Lung (tissue), 12 donors: ENCODE results near the gene CEMP1. TPM values are rescaled to one million over a fixed set of nuclear protein-coding genes. Genes with fewer than 3 reads are reported as not detected.

ENCODE experiments used
- ATAC-seq: fragments of 200-7000 bp; cut with Tn5 transposase; one replicate; pipeline ENCODE4 v1.9.1; 2020; ENCODE audit warnings: moderate number of reproducible peaks; ENCODE audit not compliant: insufficient read depth, low FRiP score
- DNase-seq, 3 donors: peaks; one replicate each; pipeline ENCODE4 v3.0.0-alpha.2; 2013 to 2017
- H3K27ac ChIP-seq, 2 donors: one replicate each; pipeline ENCODE4 v1.5.1; 2013; ENCODE audit warnings: mild to moderate bottlenecking in 2 of 2, moderate library complexity in 2 of 2, control low read depth in 1 of 2, inconsistent platforms in 1 of 2, low read depth in 1 of 2, low read length in 1 of 2
- H3K27me3 ChIP-seq, 3 donors: one replicate each; pipeline ENCODE4 v1.5.1; 2013; ENCODE audit warnings: low read length in 2 of 3; ENCODE audit not compliant: control insufficient read depth in 3 of 3, insufficient read depth in 3 of 3
- H3K36me3 ChIP-seq, 4 donors: one replicate each; pipeline ENCODE4 v1.5.1; 2013; ENCODE audit warnings: low read length in 4 of 4, mild to moderate bottlenecking in 1 of 4, moderate library complexity in 1 of 4; ENCODE audit not compliant: control insufficient read depth in 4 of 4, insufficient read depth in 4 of 4
- H3K4me1 ChIP-seq, 5 donors: one replicate each; pipeline ENCODE4 v1.5.1; 2013; ENCODE audit warnings: low read length in 5 of 5, mild to moderate bottlenecking in 2 of 5, moderate library complexity in 1 of 5; ENCODE audit not compliant: control insufficient read depth in 5 of 5, insufficient read depth in 5 of 5
- H3K4me3 ChIP-seq: one replicate; pipeline ENCODE4 v1.5.1; 2013; ENCODE audit warnings: mild to moderate bottlenecking, control low read depth, moderate library complexity
- H3K9ac ChIP-seq, 2 donors: one replicate each; pipeline ENCODE4 v1.5.1; 2013; ENCODE audit warnings: low read length in 2 of 2, control low read depth in 1 of 2; ENCODE audit not compliant: insufficient read depth in 1 of 2
- H3K9me3 ChIP-seq, 4 donors: one replicate each; pipeline ENCODE4 v1.5.1; 2013; ENCODE audit warnings: low read length in 3 of 4, mild to moderate bottlenecking in 1 of 4, moderate library complexity in 1 of 4; ENCODE audit not compliant: control insufficient read depth in 4 of 4, insufficient read depth in 3 of 4
- WGBS, 2 donors: extraction: QIAGEN DNeasy Blood & Tissue Kit; methylation state at CpG; one replicate each; pipeline ENCODE4 v1.1.7; 2013; 5-methylcytosine and 5-hydroxymethylcytosine counted together
- polyA plus RNA-seq, 2 donors: library from polyadenylated mRNA; stranded (reverse); fragments of 200-250 nt; gene quantifications; one replicate each; pipeline ENCODE4 v1.2.1, GENCODE V29; 2013
- total RNA-seq, 2 donors: library from RNA; depleted of rRNA in 1 of 2; stranded (reverse); fragments of >200 nt in 1 of 2; gene quantifications; one replicate each; pipeline ENCODE4 v1.2.1, GENCODE V29; 2014 to 2021
- TF ChIP-seq, protein P1 (sequence below): IDR thresholded peaks from 2 replicates; pipeline ENCODE4 v1.5.1; 2012; ENCODE audit warnings: mild to moderate bottlenecking; ENCODE audit errors: control extremely low read depth, extremely low read depth
- donor health status: control.
- donor health status: control.
- donor health status: Bipolar disorder and iron deficiency.
- donor health status: healthy.
- donor health status: DM: yes; HTN: yes; CAD: no.

Gene CEMP1
- total and polyA plus RNA-seq, 4 donors: 0.65 to 2.1 (median 1.4) TPM

- WGBS, 2 donors: 46 to 63% methylated on average over 8 of the region's 8 CpGs
- ATAC-seq (no peak), DNase-seq (no peak)
- no peak overlapping the region for H3K9ac ChIP-seq
- H3K36me3 ChIP-seq: peaks cover 0 to 4% (median 0%) of the 10 kb centered on the region in 4 donors
- H3K27ac ChIP-seq: peak overlapping the region in 1 of 2 donors; percentile 15
- no peaks in the 10 kb centered on the region for H3K27me3 ChIP-seq
- H3K4me1 ChIP-seq: peaks cover 0 to 47% (median 9%) of the 10 kb centered on the region in 5 donors
- TF ChIP-seq, protein P1, sequence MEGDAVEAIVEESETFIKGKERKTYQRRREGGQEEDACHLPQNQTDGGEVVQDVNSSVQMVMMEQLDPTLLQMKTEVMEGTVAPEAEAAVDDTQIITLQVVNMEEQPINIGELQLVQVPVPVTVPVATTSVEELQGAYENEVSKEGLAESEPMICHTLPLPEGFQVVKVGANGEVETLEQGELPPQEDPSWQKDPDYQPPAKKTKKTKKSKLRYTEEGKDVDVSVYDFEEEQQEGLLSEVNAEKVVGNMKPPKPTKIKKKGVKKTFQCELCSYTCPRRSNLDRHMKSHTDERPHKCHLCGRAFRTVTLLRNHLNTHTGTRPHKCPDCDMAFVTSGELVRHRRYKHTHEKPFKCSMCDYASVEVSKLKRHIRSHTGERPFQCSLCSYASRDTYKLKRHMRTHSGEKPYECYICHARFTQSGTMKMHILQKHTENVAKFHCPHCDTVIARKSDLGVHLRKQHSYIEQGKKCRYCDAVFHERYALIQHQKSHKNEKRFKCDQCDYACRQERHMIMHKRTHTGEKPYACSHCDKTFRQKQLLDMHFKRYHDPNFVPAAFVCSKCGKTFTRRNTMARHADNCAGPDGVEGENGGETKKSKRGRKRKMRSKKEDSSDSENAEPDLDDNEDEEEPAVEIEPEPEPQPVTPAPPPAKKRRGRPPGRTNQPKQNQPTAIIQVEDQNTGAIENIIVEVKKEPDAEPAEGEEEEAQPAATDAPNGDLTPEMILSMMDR: no peak
- no peaks in the 10 kb centered on the region for H3K9me3 ChIP-seq
- H3K4me3 ChIP-seq: no peak overlapping the region
Measured at GRCh38 chr16:2487517-2487842, 43.7 kb downstream of the CEMP1 start.

DNA sequence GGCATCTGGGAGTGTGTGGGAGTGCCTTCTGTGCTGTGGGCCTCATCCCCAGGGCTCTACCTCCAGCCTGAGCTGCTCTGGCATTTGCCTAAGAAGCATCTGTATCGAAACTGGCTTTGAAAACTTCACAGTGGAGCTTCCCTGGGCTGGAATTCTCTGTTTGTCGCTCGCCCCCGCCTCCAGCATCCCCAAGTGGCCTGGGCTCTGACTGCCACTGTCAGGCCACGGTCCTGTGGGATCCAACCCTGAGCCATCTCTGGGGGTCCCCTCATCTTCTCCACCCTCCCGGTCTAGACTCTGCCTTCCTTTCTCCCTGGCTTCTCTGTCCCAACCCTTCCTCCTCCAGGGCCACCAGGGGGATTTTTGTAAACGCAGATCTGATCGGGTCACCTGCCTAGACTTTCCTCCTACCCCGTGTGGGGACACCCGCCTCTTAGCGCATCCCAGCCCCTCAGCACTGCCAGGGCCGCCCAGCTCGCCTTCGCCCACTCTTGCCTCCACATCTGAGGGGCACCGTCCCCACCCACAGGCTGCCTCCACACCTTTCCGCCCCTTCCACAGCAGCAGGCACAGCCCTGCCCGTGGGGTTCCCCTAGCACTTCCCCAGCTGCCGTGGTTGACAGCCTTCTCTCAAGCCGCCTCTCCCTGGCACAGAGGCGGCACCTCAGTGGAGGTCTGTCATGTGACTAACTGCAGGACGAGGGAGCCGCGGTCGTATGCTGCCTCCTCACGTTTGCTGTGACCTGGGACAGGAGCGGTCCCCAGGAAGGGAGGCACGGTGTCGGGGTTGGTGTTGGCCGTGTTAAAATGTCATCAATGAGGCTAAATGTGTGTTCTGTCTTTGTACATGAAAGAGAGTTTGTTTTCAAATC lies 44.3 kb downstream of the CEMP1 start:
- no peak overlapping the region for H3K4me3 ChIP-seq
- H3K9me3 ChIP-seq: no peaks in the 10 kb centered on the region
- peak overlapping the region in 1 of 2 donors; percentile 18 for H3K27ac ChIP-seq
- TF ChIP-seq, protein P1: peak; percentile 28
- ATAC-seq (peak; percentile 38), DNase-seq (peak in 2 of 3 donors; percentile 48 to 59)
- H3K27me3 ChIP-seq: no peaks in the 10 kb centered on the region
- peaks cover 0 to 4% (median 0%) of the 10 kb centered on the region in 4 donors for H3K36me3 ChIP-seq
- 45 to 58% methylated on average over 29 of the region's 29 CpGs for WGBS, 2 donors
- no peak overlapping the region for H3K9ac ChIP-seq
- H3K4me1 ChIP-seq: peaks cover 0 to 53% (median 9%) of the 10 kb centered on the region in 5 donors

GRCh38 chr16:2485811-2486507 lies 45.2 kb downstream of the CEMP1 start:
- Histone ChIP-seq H3K27me3 (no peaks in the 10 kb centered on the region), H3K9ac (no peak overlapping the region), H3K4me3 (no peak overlapping the region), H3K27ac (peak overlapping the region in 1 of 2 donors; percentile 18), H3K9me3 (no peaks in the 10 kb centered on the region), H3K4me1 (peaks cover 0 to 57% (median 9%) of the 10 kb centered on the region in 5 donors), H3K36me3 (peaks cover 0 to 4% (median 0%) of the 10 kb centered on the region in 4 donors)
- WGBS, 2 donors: 62 to 67% methylated on average over 33 of the region's 33 CpGs
- TF ChIP-seq, protein P1: no peak
- ATAC-seq (no peak), DNase-seq (no peak)
